Fibroblast of the aortic adventitia (primary cell): ENCODE results near the gene TOLLIP. TPM values are rescaled to one million over a fixed set of nuclear protein-coding genes. Genes with fewer than 3 reads are reported as not detected.

Source experiments
- DNase-seq: peaks from one replicate; pipeline ENCODE4 v3.0.0-alpha.2; 2010; ENCODE audit warnings: low read depth
- H3K4me3 ChIP-seq: 2 replicates; pipeline ENCODE4 v1.5.1; 2011; ENCODE audit warnings: low read depth, mild to moderate bottlenecking, control low read depth, low read length, moderate library complexity
- total RNA-seq: library from RNA; depleted of rRNA; stranded (reverse); fragments of >200 nt; gene quantifications from 2 replicates; pipeline ENCODE4 v1.2.3, GENCODE V29; 2012; ENCODE audit warnings: low replicate concordance
- TF ChIP-seq, protein P1 (sequence below): IDR thresholded peaks from 2 replicates; pipeline ENCODE4 v1.5.1; 2011; ENCODE audit warnings: mild to moderate bottlenecking, low read length, control low read depth, inconsistent platforms; ENCODE audit not compliant: insufficient read depth

The TOLLIP gene
- total RNA-seq, 1 donor, result 25.4 TPM

- TF ChIP-seq, protein P1, sequence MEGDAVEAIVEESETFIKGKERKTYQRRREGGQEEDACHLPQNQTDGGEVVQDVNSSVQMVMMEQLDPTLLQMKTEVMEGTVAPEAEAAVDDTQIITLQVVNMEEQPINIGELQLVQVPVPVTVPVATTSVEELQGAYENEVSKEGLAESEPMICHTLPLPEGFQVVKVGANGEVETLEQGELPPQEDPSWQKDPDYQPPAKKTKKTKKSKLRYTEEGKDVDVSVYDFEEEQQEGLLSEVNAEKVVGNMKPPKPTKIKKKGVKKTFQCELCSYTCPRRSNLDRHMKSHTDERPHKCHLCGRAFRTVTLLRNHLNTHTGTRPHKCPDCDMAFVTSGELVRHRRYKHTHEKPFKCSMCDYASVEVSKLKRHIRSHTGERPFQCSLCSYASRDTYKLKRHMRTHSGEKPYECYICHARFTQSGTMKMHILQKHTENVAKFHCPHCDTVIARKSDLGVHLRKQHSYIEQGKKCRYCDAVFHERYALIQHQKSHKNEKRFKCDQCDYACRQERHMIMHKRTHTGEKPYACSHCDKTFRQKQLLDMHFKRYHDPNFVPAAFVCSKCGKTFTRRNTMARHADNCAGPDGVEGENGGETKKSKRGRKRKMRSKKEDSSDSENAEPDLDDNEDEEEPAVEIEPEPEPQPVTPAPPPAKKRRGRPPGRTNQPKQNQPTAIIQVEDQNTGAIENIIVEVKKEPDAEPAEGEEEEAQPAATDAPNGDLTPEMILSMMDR, result no peak
- no peak overlapping the region for H3K4me3 ChIP-seq
- no peak for DNase-seq
These were observed 67.1 kb downstream of the TOLLIP start for GRCh38 chr11:1242289-1242688.

DNA sequence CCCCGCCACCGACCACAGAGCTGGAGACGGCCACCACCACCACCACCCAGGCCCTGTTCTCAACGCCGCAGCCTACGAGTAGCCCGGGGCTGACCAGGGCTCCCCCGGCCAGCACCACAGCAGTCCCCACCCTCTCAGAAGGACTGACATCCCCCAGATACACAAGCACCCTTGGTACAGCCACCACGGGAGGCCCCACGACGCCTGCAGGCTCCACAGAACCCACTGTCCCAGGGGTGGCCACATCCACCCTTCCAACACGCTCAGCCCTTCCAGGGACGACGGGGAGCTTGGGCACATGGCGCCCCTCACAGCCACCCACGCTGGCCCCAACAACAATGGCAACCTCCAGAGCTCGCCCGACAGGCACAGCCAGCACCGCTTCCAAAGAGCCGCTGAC lies 67.7 kb downstream of the TOLLIP start:
- H3K4me3 ChIP-seq, result no peak overlapping the region
- TF ChIP-seq, protein P1, result no peak
- no peak for DNase-seq

DNA sequence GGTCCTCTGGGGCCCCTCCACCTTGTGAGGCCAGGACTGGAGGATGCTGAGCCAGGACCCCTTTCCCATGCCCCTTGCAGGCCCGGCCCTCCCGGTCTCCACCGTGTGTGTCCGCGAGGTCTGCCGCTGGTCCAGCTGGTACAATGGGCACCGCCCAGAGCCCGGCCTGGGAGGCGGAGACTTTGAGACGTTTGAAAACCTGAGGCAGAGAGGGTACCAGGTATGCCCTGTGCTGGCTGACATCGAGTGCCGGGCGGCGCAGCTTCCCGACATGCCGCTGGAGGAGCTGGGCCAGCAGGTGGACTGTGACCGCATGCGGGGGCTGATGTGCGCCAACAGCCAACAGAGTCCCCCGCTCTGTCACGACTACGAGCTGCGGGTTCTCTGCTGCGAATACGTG lies 68.7 kb downstream of the TOLLIP start:
- TF ChIP-seq, protein P1, result no peak
- H3K4me3 ChIP-seq, result no peak overlapping the region
- no peak for DNase-seq

DNA sequence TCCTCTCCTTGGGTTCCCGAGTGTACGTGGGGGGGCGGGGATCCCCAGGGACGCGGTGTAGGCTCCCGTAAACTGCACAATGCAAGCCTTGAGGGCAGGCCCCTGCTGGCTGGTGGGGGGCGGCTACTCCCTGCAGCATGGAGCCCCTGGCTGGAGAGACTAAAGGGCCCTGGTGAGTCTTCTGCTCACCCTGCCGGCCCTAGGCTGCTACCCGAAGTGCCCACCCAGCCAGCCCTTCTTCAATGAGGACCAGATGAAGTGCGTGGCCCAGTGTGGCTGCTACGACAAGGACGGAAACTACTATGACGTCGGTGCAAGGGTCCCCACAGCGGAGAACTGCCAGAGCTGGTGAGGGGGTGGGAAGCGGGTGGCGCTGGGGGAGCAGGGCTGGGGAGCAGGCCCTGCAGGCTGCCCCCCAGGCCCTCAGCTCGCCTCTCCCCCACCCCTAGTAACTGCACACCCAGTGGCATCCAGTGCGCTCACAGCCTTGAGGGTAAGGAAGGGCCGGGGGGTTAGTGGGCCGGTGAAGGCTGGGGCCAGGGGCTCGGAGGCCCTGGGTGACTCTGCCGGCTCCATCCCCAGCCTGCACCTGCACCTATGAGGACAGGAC lies 69.7 kb downstream of the TOLLIP start:
- TF ChIP-seq, protein P1, result no peak

GRCh38 chr11:1238767-1239595 lies 70.5 kb downstream of the TOLLIP start:
- no peak for DNase-seq
- TF ChIP-seq, protein P1, result no peak
- no peak overlapping the region for H3K4me3 ChIP-seq

More for the DNA sequence above, 69.7 kb downstream of the TOLLIP start:
- DNase-seq, result no peak
- no peak overlapping the region for H3K4me3 ChIP-seq

DNA sequence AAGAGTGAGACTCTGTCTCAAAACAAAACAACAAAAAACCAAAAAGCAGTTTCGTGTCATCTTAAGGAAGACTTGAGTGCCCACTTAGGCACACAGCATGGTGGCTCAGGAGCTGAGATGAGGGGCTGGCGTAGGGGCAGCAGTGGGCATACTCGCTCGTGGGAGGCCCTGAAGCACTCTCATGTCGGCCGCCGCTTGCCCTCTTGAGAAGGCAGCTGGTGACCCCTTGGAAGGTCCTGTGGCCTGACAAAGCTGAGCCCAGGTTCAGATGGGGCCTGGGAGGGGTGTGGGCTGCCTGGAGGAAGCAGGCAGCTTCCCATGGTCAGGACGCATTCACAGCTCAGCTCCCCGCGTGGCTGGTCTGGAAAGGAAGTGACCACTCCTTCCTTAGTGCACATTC lies 71.6 kb downstream of the TOLLIP start:
- no peak for DNase-seq
- no peak overlapping the region for H3K4me3 ChIP-seq
- TF ChIP-seq, protein P1, result no peak
